GM18873 (cell line): ENCODE results near the gene LRMDA.

Experiments
- ATAC-seq: cut with Tn5 transposase; IDR thresholded peaks from one replicate; pipeline ENCODE4 v1.9.1; 2021; ENCODE audit warnings: mild to moderate bottlenecking, moderate library complexity, moderate number of reproducible peaks; ENCODE audit not compliant: unreplicated experiment, low FRiP score

LRMDA gene

GRCh38 chr10:76358743-76359395 lies 927.4 kb downstream of the LRMDA start:
- ATAC-seq, result no peak

DNA sequence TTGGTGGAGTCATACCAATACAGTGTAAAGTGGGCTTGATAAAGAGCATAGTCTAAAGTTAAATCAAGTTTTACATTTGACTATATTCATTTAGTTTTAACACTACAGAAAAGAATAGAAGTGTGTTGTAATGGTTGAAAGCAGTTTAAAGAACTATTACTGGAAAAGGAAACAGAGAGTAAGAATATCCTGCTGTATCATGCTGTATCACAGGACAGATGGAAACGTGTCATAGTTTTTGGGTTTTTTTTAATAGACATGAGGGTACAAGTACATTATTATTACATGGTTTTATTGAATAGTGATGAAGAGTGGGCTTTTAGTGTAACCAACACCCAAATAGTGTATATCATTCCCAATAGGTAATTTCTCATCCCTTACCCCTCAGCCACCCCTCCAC lies 944.3 kb downstream of the LRMDA start:
- no peak for ATAC-seq

DNA sequence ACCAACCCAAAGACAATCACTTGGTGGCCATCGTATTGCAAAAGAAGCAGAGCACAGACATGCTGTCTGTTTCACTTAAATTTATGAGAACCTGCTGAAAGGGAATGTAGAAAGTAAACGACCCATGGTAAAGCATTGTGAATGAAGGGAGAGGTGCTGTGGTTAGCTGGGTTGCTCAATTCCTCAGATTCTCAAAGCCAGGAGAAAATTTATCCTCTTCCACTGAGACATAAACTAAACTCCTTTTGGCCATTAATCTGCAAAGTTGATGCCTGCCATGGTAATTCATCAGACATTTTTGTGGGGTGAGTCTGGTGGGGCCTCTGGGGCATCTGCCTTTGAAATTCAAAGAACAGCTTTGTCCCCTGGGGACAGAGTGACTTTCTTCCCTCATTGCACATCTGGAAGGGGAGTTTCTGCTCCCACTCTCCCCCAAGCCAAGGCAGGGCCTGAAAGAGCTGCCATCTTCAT lies 951.0 kb downstream of the LRMDA start:
- ATAC-seq, result no peak

GRCh38 chr10:76388321-76389023 lies 957.0 kb downstream of the LRMDA start:
- no peak for ATAC-seq

DNA sequence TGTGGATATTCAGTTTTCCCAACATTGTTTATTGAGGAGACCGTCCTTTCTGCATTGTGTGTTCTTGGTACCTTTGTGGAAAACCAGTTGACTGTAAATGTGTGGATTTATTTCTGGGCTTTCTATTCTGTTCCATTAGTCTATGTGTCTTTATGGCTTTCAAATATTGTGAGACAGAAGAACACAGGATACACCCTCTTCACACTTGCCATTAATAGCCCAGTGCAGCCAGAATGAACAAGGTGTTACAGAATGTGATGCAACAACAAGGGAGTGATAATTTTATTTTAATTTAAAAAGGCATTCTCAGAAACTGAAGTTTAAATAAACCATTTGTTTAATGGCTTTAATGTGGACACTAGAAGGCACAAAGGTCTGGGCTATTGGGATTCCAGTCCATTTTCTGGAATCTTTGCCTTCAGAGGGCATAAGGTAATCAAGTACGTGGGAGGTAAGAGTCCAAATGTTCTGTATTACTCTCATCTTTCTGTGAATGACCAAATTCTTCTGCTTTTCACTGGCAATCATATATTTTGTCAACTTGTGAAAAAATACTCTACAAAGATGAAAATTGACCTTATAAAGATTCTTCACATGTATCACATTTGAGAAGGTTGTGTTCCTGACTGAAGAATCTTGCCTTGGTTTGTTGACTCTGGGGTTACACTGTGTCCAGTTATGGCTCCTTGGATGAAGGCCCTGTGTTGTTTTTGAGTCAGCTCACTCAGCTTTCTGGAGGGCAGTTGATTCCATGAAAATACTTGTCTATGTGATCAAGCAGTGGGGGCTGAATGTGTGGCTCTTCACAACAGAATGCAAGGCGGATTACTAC lies 962.7 kb downstream of the LRMDA start:
- ATAC-seq, result no peak

- no peak for ATAC-seq
Observed at GRCh38 chr10:76394707-76395042, 963.3 kb downstream of the LRMDA start.

- no peak for ATAC-seq
Observed at GRCh38 chr10:76395251-76395650, 963.8 kb downstream of the LRMDA start.

- no peak for ATAC-seq
Observed at GRCh38 chr10:76396134-76396533, 964.7 kb downstream of the LRMDA start.

DNA sequence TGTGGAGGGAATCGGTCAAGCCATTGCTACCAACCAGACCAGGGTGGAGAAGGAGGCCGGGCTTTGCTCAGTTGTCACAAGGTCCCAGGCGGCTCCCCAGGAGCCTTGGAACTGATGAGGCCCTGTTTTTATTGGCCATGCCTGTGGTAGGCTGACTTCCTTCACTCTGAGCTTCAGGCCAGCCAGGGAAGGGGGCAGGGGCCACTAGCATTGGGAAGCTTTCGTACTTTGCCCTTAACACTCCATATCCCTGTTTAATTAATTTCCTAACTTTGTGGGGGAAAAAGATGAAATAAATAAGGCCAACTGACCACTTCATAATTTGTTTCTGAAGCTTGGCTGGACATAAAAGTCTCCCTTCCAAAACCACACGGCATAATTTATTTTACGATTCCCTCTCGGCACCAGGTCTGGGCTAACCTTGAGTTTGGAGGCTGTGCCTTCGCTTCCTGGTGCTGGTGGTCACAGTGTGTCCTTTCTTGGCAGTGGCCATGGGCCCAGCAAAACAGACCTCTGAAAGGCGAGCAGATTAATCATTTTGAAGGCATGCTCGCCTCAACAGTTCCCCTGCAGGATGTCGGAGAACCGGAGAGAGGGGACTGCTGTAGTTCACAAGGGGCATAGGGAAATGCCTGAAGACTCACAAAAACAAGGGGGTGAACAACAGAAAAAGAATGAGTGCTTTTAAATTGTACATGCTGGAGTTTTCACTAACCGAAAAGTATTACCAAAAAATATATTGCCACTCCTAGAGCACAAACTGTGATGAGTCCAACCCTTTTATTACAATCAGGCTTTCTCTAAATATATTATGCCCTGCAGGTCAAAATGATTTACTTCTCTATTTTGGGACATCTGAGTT lies 966.0 kb downstream of the LRMDA start:
- no peak for ATAC-seq

DNA sequence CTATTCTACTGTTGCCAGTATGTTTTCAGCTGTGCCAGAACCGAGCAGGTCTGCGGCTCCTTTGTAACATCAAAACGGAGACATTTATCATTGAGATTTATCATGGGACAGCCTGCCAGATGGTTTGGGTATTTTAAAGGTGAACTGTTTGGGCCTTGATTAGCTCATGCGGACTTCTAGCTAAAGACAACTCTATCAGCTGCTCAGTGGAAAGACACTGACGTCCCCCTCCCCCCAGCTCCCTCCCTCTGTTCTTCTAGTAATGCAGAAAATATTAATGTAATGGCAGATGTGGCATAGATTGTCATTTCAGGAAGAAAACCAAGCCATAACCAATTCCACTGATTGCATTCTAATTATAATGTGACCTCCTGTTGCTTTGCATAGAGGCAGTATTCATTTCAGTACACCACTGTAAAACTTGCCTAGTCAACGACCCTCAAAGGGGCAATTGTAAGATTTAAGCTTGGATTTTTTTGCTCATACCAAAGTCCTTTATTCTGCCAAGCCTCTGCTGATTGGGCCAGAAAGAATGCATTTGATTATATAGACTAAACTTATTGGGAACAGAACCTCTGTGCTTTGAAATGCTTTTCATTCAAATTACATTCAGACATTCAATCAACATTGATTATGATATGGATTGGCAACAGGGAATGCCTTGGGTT lies 966.8 kb downstream of the LRMDA start:
- ATAC-seq, result no peak

GRCh38 chr10:76399226-76399625 lies 967.8 kb downstream of the LRMDA start:
- ATAC-seq, result no peak

DNA sequence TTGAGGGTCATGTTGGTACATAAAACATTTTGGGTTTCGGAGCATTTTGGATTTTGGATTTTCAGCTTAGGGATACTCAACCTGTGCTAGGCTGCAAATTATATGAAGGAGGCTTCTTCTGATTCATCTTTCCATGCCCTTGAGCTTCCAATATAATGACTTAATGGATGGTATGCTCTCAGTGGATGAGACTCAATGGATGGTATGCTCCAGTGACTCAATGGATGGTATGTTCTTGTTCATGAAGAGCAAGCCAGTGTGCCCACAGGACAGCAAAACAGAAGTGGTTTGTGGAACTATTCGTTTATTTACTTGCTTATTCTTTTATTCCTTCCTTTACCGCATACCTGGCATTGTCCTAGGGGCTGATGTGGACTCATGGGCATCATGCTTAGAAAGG lies 969.6 kb downstream of the LRMDA start:
- no peak for ATAC-seq

DNA sequence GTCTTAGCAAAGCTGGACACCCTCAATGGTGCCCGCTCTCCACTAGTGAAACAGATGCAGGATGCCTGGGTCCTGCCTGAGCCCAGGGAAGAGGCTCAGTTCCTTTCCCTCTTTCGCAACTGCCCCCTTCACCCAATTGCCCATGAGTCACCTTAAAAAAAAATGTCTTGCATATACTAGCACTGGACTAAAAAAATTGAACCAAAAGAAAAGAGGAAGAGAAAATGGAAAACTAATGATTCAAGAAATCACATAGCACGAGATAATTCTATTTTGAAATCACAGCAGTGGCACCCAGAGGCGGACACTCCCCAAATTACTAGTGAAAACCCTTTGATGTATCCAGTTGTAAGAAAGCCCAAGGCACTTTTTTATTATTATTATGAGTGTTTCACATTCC lies 972.5 kb downstream of the LRMDA start:
- ATAC-seq, result no peak

DNA sequence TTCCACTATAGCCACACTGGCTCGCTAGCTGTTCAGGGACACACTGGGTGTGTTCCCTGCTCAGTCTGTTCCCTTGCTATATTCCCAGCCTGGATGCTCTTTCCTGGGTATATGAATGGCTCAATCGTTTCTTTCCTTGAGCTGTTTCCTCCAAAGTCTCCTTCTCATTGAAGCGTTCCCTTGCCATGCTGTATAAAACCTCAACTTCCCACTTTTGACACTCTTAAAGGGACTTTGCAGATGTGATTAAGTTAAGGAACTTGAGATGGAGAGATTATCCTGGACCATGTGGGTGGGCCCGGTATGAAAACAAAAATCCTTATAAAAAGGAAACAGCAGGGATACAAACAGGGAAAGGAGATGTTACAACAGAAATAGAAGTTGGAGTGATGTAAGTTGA lies 973.1 kb downstream of the LRMDA start:
- no peak for ATAC-seq

DNA sequence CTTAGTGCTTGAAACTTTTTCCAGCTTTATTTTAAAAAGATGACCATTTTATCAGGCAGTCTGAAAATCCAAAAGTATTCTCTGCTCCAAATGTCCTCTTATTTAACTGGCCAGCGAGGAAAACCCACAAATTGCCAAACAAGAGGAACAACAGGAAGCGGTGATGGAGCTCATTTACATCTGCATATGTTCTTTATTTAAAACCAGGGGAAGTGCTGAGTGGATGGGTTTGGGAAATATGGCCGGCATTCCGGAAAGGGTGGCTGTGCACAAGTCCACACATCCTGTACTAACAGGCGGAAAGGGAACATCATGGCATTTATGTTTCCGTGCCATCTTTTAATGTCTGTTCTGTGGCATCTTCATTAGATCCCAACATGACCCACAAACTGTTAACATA lies 974.5 kb downstream of the LRMDA start:
- no peak for ATAC-seq

DNA sequence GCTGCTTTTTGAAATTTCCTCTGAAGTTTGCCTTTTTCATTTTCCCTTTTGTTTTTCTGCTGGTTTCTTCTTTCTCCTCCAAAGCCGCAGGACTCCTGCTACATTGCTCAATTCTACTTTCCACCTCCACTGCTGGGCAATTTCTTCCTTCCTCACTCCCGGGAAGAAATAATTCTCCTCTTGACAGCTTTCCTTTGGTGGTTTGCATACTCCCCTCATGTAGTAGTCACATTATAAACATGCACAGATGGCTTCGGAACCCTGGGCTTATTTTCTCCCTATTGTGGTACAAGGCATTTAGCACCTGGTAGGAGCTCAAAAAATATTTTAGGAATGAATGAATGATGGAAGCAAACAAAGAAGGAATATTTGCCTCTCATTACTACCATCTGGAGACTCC lies 977.2 kb downstream of the LRMDA start:
- ATAC-seq, result no peak

DNA sequence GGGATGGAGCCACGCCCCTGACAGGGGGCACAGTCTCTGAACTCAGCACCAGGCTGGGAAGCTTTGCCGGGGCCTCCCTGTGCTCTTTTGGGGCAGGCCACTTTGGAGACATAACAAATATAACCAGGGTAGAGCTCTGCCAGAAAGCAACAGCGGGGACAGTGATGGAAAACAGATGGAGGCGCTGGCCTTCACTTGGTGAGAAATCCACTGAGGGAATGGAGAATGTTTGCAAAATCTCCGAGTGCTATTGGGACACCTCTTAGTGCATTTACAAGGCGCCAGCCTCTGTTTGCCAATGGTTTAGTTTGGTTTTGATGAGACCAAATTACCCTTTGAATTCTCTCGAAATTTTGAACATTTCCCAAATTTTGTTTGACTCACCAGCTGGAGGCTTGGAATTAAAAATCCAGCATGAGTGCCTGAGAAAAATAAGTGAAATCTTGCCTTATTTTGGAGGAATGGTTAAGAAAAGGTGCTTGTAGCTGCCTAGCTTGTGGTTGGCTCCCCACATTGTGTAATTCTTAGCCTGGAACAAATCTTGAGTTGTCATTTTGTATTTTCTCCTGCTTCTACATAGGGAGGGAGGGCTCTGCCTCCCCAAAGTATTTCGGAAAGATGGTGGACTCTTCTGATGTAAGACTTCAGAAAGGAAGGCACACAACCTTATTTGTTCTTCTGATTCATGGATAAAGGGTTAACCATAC lies 980.5 kb downstream of the LRMDA start:
- no peak for ATAC-seq

GRCh38 chr10:76415554-76415953 lies 984.1 kb downstream of the LRMDA start:
- ATAC-seq, result no peak

DNA sequence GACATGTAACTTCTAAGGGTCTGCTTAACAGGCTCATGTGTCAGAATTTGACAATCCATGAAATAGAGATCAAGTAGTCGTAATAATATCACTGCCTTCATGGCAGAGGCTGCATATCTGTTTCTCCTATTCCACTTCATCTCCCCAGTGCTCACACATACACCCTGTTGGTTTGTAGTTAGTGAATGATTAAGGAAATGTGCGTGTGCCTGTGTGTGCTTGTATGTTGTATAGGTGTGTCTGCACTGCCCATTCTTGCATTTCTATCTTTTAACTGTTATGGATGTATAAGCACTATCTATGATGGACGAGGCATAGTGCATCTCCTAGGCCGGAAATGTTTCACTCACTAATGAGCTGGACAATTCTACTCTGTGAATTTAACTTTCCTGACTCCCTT lies 985.2 kb downstream of the LRMDA start:
- no peak for ATAC-seq
